Measurements from ENCODE around the gene SMOC2.

The SMOC2 gene

DNA sequence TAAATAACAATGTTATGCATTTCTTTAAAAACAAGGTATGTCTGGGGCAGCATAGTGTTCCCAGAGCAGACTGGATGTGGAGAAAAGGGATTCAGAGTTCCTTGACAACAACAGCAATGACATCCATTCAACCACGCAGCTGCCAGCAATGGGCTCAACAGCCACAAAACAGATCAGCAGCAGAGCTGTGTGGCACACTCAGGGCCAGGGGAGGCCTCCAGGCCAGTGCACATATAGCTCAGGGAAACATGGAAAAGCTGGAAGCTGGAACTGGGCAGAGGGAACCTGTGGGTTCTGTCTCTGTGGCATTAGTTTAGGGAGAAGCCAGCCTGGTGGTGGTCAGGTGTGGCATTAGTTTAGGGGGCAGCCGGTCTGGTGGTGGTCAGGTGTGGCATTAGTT is 148.3 kb downstream of the SMOC2 start:
- Histone ChIP-seq H3K4me3 (ENCODE audit: low read depth, low read length) (no peak overlapping the region), H3K9ac (ENCODE audit: low read depth, low read length) (no peak overlapping the region), H3K4me1 (ENCODE audit: control insufficient read depth, insufficient read depth, low read length) (no peaks in the 10 kb centered on the region), H3K9me3 (ENCODE audit: control insufficient read depth, insufficient read depth, low read length) (no peaks in the 10 kb centered on the region), H3K36me3 (ENCODE audit: control insufficient read depth, insufficient read depth, low read length) (no peaks in the 10 kb centered on the region), H3K27me3 (ENCODE audit: control insufficient read depth, insufficient read depth, low read length) (no peaks in the 10 kb centered on the region)

DNA sequence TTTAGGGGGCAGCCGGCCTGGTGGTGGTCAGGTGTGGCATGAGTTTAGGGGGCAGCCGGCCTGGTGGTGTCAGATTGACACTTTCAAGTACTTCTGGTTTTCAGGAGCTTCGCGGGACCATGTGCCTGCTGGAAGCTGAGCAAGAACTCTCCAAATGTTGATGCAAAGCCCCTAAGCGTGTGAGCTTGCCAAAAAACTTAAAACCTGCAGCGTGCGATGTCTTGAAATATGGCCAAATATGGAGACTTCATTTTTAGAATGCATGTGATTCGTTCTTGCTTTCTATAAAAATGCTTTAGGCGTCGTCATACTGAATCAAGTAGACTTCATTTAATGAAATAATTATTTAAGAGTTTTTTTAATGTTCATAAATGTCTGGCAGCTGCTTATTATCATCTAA is 149.4 kb downstream of the SMOC2 start:
- no peaks in the 10 kb centered on the region for H3K27me3 ChIP-seq (ENCODE audit: control insufficient read depth, insufficient read depth, low read length)
- no peak overlapping the region for H3K4me3 ChIP-seq (ENCODE audit: low read depth, low read length)
- H3K9me3 ChIP-seq (ENCODE audit: control insufficient read depth, insufficient read depth, low read length) = no peaks in the 10 kb centered on the region
- H3K9ac ChIP-seq (ENCODE audit: low read depth, low read length) = no peak overlapping the region
- H3K4me1 ChIP-seq (ENCODE audit: control insufficient read depth, insufficient read depth, low read length) = no peaks in the 10 kb centered on the region
- H3K36me3 ChIP-seq (ENCODE audit: control insufficient read depth, insufficient read depth, low read length) = no peaks in the 10 kb centered on the region

DNA sequence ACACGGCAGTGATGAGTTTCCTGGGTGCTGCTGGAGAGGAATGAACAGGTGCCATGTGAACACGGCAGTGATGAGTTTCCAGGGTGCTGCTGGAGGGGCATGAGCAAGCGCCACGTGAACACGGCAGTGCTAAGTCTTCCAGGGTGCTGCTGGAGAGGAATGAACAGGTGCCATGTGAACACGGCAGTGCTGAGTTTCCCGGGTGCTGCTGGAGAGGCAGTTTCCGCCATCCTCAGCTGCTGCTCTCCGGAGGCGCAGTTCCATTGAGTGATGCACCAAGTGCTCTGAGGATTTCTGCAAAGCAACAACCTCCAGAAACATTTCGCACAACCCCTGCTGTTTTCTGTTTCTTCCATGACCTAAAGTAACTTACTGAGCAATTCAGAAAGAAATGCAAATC is 155.4 kb downstream of the SMOC2 start:
- Histone ChIP-seq H3K4me1 (ENCODE audit: control insufficient read depth, insufficient read depth, low read length) (no peaks in the 10 kb centered on the region), H3K9me3 (ENCODE audit: control insufficient read depth, insufficient read depth, low read length) (no peaks in the 10 kb centered on the region), H3K9ac (ENCODE audit: low read depth, low read length) (no peak overlapping the region), H3K27me3 (ENCODE audit: control insufficient read depth, insufficient read depth, low read length) (no peaks in the 10 kb centered on the region), H3K36me3 (ENCODE audit: control insufficient read depth, insufficient read depth, low read length) (no peaks in the 10 kb centered on the region), H3K4me3 (ENCODE audit: low read depth, low read length) (no peak overlapping the region)

DNA sequence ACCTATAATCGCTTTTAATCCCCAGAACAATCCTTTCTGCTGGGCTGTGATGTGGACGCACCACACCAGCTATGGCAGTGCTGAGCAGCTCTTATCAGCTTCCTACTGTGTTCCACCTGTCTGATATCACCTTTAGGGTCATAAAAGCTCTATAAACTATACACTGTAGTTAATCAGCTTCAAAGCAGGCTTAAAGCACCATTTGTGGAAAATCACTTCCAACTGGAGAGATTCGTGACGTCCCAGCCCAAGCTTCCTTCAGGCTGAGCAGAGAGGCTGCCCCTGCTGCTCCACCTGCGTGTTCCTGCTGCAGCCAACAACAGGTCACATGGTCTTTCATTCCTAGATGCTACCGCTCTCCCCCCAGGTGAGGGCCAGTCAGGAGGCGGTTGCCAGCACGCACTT is 156.5 kb downstream of the SMOC2 start:
- H3K4me3 ChIP-seq (ENCODE audit: low read depth, low read length) = no peak overlapping the region
- H3K27me3 ChIP-seq (ENCODE audit: control insufficient read depth, insufficient read depth, low read length) = no peaks in the 10 kb centered on the region
- H3K4me1 ChIP-seq (ENCODE audit: control insufficient read depth, insufficient read depth, low read length) = no peaks in the 10 kb centered on the region
- no peaks in the 10 kb centered on the region for H3K9me3 ChIP-seq (ENCODE audit: control insufficient read depth, insufficient read depth, low read length)
- no peak overlapping the region for H3K9ac ChIP-seq (ENCODE audit: low read depth, low read length)
- no peaks in the 10 kb centered on the region for H3K36me3 ChIP-seq (ENCODE audit: control insufficient read depth, insufficient read depth, low read length)

DNA sequence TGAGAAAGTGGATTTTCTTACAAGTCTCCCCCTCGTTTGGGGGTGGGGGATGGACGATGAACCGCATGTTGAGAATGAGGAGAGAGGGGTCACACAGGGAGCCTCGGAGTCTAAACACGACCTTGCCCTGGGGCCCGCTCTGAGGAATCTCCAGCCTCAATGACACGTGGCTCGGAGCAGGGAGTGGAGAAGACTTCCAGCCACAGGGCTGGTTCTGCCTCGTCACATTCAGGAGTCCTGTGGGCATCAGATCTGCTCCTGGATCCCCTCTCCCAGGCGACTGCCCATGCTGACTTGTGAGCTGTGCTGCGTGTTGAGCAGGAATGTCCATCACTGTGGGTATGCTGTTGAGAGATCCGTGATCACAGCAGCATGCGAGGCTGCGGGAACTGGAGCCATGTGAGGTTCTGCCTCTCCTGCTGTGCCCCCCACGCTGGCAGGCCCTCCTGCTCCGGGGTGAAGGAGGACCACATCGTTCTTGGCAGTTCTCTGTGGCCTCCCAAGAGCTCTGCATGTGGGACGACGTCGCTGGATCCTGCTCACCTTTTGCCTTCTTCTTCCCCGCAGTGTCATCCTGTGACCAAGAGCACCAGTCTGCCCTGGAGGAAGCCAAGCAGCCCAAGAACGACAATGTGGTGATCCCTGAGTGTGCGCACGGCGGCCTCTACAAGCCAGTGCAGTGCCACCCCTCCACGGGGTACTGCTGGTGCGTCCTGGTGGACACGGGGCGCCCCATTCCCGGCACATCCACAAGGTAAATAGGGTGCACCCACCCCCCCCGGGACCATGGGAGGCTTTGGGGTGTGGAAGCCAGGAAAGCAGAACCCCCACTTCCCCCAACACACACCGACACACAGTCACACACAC is 157.5 kb downstream of the SMOC2 start:
- no peaks in the 10 kb centered on the region for H3K9me3 ChIP-seq (ENCODE audit: control insufficient read depth, insufficient read depth, low read length)
- H3K4me1 ChIP-seq (ENCODE audit: control insufficient read depth, insufficient read depth, low read length) = no peaks in the 10 kb centered on the region
- no peak overlapping the region for H3K9ac ChIP-seq (ENCODE audit: low read depth, low read length)
- no peaks in the 10 kb centered on the region for H3K27me3 ChIP-seq (ENCODE audit: control insufficient read depth, insufficient read depth, low read length)
- no peaks in the 10 kb centered on the region for H3K36me3 ChIP-seq (ENCODE audit: control insufficient read depth, insufficient read depth, low read length)
- no peak overlapping the region for H3K4me3 ChIP-seq (ENCODE audit: low read depth, low read length)

DNA sequence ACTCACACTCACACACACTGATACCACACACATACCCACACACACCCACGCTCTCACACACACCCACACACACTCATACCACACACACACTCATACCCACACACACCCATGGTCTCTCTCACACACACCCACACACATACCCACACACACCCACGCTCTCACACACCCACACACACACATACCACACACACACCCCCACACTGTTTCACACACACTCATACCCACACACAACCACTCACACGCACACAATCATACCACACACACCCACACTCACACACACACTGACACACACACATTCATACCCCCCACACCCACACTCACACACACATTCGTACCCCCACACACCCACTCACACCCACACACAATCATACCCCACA is 158.1 kb downstream of the SMOC2 start:
- no peak overlapping the region for H3K9ac ChIP-seq (ENCODE audit: low read depth, low read length)
- H3K36me3 ChIP-seq (ENCODE audit: control insufficient read depth, insufficient read depth, low read length) = no peaks in the 10 kb centered on the region
- no peaks in the 10 kb centered on the region for H3K4me1 ChIP-seq (ENCODE audit: control insufficient read depth, insufficient read depth, low read length)
- H3K27me3 ChIP-seq (ENCODE audit: control insufficient read depth, insufficient read depth, low read length) = no peaks in the 10 kb centered on the region
- no peak overlapping the region for H3K4me3 ChIP-seq (ENCODE audit: low read depth, low read length)
- H3K9me3 ChIP-seq (ENCODE audit: control insufficient read depth, insufficient read depth, low read length) = no peaks in the 10 kb centered on the region

DNA sequence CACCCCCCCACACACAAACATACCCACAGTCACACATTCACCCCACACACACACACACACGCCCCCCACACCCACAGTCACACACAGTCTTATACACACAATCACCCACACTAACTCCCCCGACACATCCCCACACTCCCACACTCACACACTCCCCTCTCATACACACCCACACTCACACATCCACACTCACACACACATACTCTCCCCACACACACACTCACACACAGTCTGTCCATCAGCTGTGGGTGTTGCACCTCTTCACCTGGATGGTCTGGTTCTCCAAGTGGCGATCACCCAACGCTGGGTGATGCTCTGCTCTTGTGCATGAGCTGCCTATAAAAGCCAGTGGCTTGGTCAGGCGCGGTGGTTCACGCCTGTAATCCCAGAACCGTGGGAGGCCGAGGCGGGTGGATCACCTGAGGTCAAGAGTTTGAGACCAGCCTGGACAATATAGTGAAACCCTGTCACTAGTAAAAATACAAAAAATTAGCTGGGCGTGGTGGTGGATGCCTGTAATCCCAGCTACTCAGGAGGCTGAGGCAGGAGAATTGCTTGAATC is 158.9 kb downstream of the SMOC2 start:
- H3K9me3 ChIP-seq (ENCODE audit: control insufficient read depth, insufficient read depth, low read length) = no peaks in the 10 kb centered on the region
- H3K36me3 ChIP-seq (ENCODE audit: control insufficient read depth, insufficient read depth, low read length) = no peaks in the 10 kb centered on the region
- no peaks in the 10 kb centered on the region for H3K27me3 ChIP-seq (ENCODE audit: control insufficient read depth, insufficient read depth, low read length)
- no peaks in the 10 kb centered on the region for H3K4me1 ChIP-seq (ENCODE audit: control insufficient read depth, insufficient read depth, low read length)
- no peak overlapping the region for H3K9ac ChIP-seq (ENCODE audit: low read depth, low read length)
- H3K4me3 ChIP-seq (ENCODE audit: low read depth, low read length) = no peak overlapping the region

DNA sequence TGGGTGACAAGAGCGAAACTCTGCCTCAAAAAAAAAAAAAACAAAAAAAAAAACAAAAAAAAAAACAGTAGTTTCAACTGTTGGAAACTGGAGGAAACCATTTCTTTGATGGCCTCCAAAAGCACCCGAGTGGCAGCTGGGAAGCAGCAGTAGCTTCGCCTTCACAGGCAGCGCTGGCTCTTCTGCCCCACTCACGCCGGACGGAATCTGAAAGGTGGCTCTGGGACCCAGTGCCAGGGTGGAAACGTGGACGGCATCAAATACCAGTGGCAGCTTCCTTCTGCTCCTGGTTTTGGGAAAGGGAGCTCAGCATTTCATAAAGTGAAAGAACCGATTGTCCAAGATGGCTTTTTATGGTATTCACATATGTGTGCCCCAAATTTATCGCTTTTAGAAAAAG is 159.4 kb downstream of the SMOC2 start:
- Histone ChIP-seq H3K36me3 (ENCODE audit: control insufficient read depth, insufficient read depth, low read length) (no peaks in the 10 kb centered on the region), H3K4me3 (ENCODE audit: low read depth, low read length) (no peak overlapping the region), H3K27me3 (ENCODE audit: control insufficient read depth, insufficient read depth, low read length) (no peaks in the 10 kb centered on the region), H3K4me1 (ENCODE audit: control insufficient read depth, insufficient read depth, low read length) (no peaks in the 10 kb centered on the region), H3K9me3 (ENCODE audit: control insufficient read depth, insufficient read depth, low read length) (no peaks in the 10 kb centered on the region), H3K9ac (ENCODE audit: low read depth, low read length) (no peak overlapping the region)

DNA sequence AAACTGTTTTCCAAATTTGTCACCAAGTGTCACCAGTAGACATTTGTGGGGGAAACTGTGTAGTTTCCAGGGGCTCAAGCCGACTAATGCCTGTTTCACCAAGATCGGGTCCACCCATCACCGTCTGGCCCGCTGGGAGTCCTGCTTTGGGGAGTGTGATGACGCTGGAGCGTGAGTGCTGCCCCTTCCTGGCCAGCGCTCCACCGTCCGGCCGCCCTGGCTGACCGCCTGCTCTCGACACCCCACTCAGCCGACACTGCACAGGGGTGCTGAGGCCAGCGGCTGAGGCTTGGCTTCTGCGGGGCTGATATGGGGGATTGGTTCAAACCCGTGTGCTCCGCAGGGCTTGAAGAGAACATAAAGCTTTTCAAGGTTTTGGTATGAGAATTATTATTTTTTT is 160.1 kb downstream of the SMOC2 start:
- Histone ChIP-seq H3K4me1 (ENCODE audit: control insufficient read depth, insufficient read depth, low read length) (no peaks in the 10 kb centered on the region), H3K36me3 (ENCODE audit: control insufficient read depth, insufficient read depth, low read length) (no peaks in the 10 kb centered on the region), H3K9me3 (ENCODE audit: control insufficient read depth, insufficient read depth, low read length) (no peaks in the 10 kb centered on the region), H3K27me3 (ENCODE audit: control insufficient read depth, insufficient read depth, low read length) (no peaks in the 10 kb centered on the region), H3K4me3 (ENCODE audit: low read depth, low read length) (no peak overlapping the region), H3K9ac (ENCODE audit: low read depth, low read length) (no peak overlapping the region)

DNA sequence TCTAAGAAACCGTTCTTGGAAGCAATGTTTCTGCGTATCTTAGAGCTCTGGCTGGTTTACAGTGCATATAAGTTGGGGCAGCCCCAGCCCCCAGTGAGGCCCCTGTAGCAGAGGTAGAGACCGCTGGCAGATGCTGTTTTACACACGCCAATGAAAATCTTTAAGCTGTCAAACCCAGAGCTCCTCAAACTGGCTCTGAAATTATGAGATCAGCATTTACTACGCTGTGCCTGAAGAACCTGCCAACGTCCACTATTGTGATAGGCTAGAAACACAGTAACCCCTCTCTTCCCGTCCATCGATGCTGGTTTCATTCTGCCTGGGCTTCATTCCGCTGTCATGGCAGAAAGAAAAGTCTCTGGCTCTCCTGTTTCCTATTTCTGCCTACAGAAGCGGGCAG is 160.6 kb downstream of the SMOC2 start:
- Histone ChIP-seq H3K9ac (ENCODE audit: low read depth, low read length) (no peak overlapping the region), H3K27me3 (ENCODE audit: control insufficient read depth, insufficient read depth, low read length) (no peaks in the 10 kb centered on the region), H3K9me3 (ENCODE audit: control insufficient read depth, insufficient read depth, low read length) (no peaks in the 10 kb centered on the region), H3K4me3 (ENCODE audit: low read depth, low read length) (no peak overlapping the region), H3K4me1 (ENCODE audit: control insufficient read depth, insufficient read depth, low read length) (no peaks in the 10 kb centered on the region), H3K36me3 (ENCODE audit: control insufficient read depth, insufficient read depth, low read length) (no peaks in the 10 kb centered on the region)

DNA sequence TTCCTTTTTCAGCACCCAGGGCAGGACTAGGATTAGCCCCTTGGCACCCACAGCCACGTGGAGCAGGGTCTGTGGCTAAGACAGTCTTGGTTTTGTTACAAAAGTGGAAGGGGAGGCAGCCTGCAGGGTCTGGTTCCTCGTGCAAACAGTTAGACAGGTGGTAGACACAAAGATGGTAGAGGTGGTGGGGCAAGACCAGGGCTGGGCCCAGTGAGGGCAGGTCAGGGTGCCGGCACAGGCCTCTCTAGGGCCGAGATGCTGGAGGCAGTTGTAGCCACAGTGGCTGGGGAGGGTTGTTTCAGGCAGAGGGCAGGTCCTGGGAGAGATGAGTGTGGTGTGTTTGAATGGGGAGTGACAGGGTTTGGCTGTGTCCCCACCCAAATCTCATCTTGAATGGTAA is 161.6 kb downstream of the SMOC2 start:
- Histone ChIP-seq H3K27me3 (ENCODE audit: control insufficient read depth, insufficient read depth, low read length) (no peaks in the 10 kb centered on the region), H3K36me3 (ENCODE audit: control insufficient read depth, insufficient read depth, low read length) (no peaks in the 10 kb centered on the region), H3K9ac (ENCODE audit: low read depth, low read length) (no peak overlapping the region), H3K9me3 (ENCODE audit: control insufficient read depth, insufficient read depth, low read length) (no peaks in the 10 kb centered on the region), H3K4me3 (ENCODE audit: low read depth, low read length) (no peak overlapping the region), H3K4me1 (ENCODE audit: control insufficient read depth, insufficient read depth, low read length) (no peaks in the 10 kb centered on the region)

DNA sequence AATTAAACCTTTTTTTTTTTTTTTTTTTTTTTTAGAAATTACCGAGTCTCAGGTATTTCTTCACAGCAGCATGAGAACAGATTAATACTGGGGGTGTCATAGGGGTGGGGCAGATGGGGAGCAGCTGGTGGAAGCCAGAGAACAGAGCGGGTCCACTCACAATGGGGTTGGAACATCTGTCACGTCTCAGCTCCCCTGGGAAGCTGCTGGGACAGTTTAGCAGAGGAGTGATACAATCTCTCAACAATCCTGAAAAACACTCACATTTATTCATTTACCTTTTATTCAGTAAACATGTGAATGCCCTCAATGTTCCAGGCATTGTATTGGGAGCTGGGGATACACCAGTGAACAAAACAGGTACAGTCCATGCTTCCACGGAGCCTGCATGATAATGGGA is 162.2 kb downstream of the SMOC2 start:
- no peak overlapping the region for H3K9ac ChIP-seq (ENCODE audit: low read depth, low read length)
- H3K9me3 ChIP-seq (ENCODE audit: control insufficient read depth, insufficient read depth, low read length) = no peaks in the 10 kb centered on the region
- H3K4me1 ChIP-seq (ENCODE audit: control insufficient read depth, insufficient read depth, low read length) = no peaks in the 10 kb centered on the region
- H3K36me3 ChIP-seq (ENCODE audit: control insufficient read depth, insufficient read depth, low read length) = no peaks in the 10 kb centered on the region
- no peak overlapping the region for H3K4me3 ChIP-seq (ENCODE audit: low read depth, low read length)
- no peaks in the 10 kb centered on the region for H3K27me3 ChIP-seq (ENCODE audit: control insufficient read depth, insufficient read depth, low read length)

Data from iPS-15b (cell line).